Endothelial cell (in vitro differentiated cells): Measurements from ENCODE around the gene ISG15. TPM values are rescaled to one million over a fixed set of nuclear protein-coding genes. Genes with fewer than 3 reads are reported as not detected.

ENCODE experiments used
- DNase-seq: peaks from one replicate; pipeline ENCODE4 v3.0.0; 2021; ENCODE audit warnings: low spot score
- H3K27ac Mint-ChIP-seq: one replicate; pipeline ENCODE4 v1.8.0; 2021; ENCODE audit warnings: mixed read lengths, inconsistent platforms; ENCODE audit not compliant: unreplicated experiment
- H3K27me3 Mint-ChIP-seq: one replicate; pipeline ENCODE4 v1.8.0; 2021; ENCODE audit warnings: mild to moderate bottlenecking, moderate library complexity, mixed read lengths, inconsistent platforms; ENCODE audit not compliant: unreplicated experiment
- H3K36me3 Mint-ChIP-seq: one replicate; pipeline ENCODE4 v1.8.0; 2021; ENCODE audit warnings: mild to moderate bottlenecking, low read depth, mixed read lengths, inconsistent platforms; ENCODE audit not compliant: unreplicated experiment
- H3K4me1 Mint-ChIP-seq: one replicate; pipeline ENCODE4 v1.8.0; 2021; ENCODE audit warnings: mild to moderate bottlenecking, mixed read lengths, inconsistent platforms; ENCODE audit not compliant: unreplicated experiment
- H3K4me3 Mint-ChIP-seq: one replicate; pipeline ENCODE4 v1.8.0; 2021; ENCODE audit warnings: mild to moderate bottlenecking, mixed read lengths, inconsistent platforms; ENCODE audit not compliant: unreplicated experiment
- H3K9me3 Mint-ChIP-seq: one replicate; pipeline ENCODE4 v1.8.0; 2021; ENCODE audit warnings: mixed read lengths, inconsistent platforms; ENCODE audit not compliant: unreplicated experiment
- total RNA-seq: library from RNA; stranded (reverse); fragmentation: NEBNext Ultra II Directional; extraction: Animal tissue kit (Norgen Biotek cat#: 25700); gene quantifications from one replicate; pipeline ENCODE4 v1.2.1, GENCODE V29; 2021; ENCODE audit not compliant: unreplicated experiment
- TF ChIP-seq, protein P1 (sequence below): fragments of 200-600 bp; sonication (generic); IDR thresholded peaks from one replicate; pipeline ENCODE4 v1.5.0; 2021; ENCODE audit warnings: antibody characterized with exemption; ENCODE audit not compliant: unreplicated experiment

Gene ISG15
- total RNA-seq, 1 donor from 2014 or later, result 33.3 TPM

DNA sequence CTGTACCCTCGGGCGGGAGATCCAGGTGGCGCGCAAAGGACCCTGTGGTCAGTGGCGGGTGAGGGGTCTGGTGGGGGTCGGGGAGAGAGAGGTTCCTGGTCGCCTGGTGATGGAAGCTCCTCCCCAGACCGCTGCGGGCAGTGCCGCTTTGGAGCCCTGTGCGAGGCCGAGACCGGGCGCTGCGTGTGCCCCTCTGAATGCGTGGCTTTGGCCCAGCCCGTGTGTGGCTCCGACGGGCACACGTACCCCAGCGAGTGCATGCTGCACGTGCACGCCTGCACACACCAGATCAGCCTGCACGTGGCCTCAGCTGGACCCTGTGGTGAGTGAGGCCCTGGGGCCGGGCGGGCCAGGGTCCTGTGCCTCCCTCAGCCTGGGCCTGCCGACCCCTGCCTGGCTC is 30.1 kb downstream of the ISG15 start:
- peak overlapping the region; percentile 42 for H3K4me3 Mint-ChIP-seq
- H3K4me1 Mint-ChIP-seq, result no peaks in the 10 kb centered on the region
- DNase-seq, result no peak
- H3K27ac Mint-ChIP-seq, result no peak overlapping the region
- TF ChIP-seq, protein P1, sequence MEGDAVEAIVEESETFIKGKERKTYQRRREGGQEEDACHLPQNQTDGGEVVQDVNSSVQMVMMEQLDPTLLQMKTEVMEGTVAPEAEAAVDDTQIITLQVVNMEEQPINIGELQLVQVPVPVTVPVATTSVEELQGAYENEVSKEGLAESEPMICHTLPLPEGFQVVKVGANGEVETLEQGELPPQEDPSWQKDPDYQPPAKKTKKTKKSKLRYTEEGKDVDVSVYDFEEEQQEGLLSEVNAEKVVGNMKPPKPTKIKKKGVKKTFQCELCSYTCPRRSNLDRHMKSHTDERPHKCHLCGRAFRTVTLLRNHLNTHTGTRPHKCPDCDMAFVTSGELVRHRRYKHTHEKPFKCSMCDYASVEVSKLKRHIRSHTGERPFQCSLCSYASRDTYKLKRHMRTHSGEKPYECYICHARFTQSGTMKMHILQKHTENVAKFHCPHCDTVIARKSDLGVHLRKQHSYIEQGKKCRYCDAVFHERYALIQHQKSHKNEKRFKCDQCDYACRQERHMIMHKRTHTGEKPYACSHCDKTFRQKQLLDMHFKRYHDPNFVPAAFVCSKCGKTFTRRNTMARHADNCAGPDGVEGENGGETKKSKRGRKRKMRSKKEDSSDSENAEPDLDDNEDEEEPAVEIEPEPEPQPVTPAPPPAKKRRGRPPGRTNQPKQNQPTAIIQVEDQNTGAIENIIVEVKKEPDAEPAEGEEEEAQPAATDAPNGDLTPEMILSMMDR, result no peak
- peaks cover 12% of the 10 kb centered on the region for H3K27me3 Mint-ChIP-seq
- H3K36me3 Mint-ChIP-seq, result peaks cover 18% of the 10 kb centered on the region
- no peaks in the 10 kb centered on the region for H3K9me3 Mint-ChIP-seq

DNA sequence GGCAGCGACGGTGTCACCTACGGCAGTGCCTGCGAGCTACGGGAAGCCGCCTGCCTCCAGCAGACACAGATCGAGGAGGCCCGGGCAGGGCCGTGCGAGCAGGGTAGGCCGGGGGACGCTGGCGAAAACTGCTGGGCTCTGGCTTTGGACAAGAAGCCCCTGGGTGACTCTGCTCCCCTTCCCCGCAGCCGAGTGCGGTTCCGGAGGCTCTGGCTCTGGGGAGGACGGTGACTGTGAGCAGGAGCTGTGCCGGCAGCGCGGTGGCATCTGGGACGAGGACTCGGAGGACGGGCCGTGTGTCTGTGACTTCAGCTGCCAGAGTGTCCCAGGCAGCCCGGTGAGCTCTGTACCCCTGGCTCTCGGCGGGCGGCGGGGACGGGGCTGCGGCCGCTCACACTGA is 30.6 kb downstream of the ISG15 start:
- TF ChIP-seq, protein P1, result no peak
- peaks cover 15% of the 10 kb centered on the region for H3K36me3 Mint-ChIP-seq
- no peak overlapping the region for H3K4me3 Mint-ChIP-seq
- no peak for DNase-seq
- H3K9me3 Mint-ChIP-seq, result no peaks in the 10 kb centered on the region
- H3K27ac Mint-ChIP-seq, result no peak overlapping the region
- H3K27me3 Mint-ChIP-seq, result peaks cover 9% of the 10 kb centered on the region
- H3K4me1 Mint-ChIP-seq, result no peaks in the 10 kb centered on the region

DNA sequence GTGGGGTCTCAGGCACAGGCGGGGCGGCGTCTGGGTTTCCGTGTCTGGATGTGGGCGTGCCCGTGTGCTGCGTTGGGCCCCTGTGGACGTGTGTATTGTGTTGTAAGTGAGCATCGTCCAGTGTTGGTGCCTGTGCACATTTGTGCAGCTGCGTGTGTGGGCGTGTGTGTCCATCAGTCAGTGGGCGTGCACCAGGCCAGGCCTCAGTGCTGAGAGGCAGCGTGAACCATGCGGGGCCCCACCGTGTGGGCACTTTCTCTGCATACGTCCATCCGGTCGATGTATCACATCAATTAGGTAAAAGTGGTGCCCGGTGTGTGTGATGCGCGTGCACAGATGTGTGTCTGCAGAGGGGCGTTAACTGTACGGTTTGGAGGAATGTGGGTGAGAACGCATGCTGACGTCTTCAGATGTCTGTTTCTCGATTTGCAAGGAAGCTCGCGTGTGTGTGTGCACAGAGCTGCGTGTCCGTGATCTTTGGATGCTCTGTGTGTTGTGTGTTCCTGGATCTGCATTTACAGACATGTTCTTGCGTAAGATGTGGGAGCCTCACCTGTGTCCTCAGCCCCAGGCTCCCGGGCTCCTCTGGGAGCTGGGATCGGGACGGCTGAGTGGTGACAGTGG is 31.3 kb downstream of the ISG15 start:
- no peak overlapping the region for H3K27ac Mint-ChIP-seq
- H3K27me3 Mint-ChIP-seq, result peaks cover 9% of the 10 kb centered on the region
- H3K9me3 Mint-ChIP-seq, result no peaks in the 10 kb centered on the region
- DNase-seq, result no peak
- no peaks in the 10 kb centered on the region for H3K4me1 Mint-ChIP-seq
- H3K4me3 Mint-ChIP-seq, result peak overlapping the region; percentile 81
- TF ChIP-seq, protein P1, result no peak
- H3K36me3 Mint-ChIP-seq, result peaks cover 15% of the 10 kb centered on the region

DNA sequence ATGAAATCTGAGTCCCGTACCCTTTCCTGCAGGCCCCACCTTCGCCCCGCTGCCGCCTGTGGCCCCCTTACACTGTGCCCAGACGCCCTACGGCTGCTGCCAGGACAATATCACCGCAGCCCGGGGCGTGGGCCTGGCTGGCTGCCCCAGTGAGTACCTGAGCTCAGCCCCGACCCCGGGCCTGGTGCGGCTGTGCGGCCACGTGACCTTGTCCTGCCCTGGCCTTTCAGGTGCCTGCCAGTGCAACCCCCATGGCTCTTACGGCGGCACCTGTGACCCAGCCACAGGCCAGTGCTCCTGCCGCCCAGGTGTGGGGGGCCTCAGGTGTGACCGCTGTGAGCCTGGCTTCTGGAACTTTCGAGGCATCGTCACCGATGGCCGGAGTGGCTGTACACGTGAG is 31.8 kb downstream of the ISG15 start:
- Mint-ChIP-seq H3K9me3 (no peaks in the 10 kb centered on the region), H3K4me3 (no peak overlapping the region), H3K4me1 (no peaks in the 10 kb centered on the region), H3K27me3 (peaks cover 9% of the 10 kb centered on the region), H3K27ac (no peak overlapping the region), H3K36me3 (peaks cover 15% of the 10 kb centered on the region)
- TF ChIP-seq, protein P1, result no peak
- no peak for DNase-seq

DNA sequence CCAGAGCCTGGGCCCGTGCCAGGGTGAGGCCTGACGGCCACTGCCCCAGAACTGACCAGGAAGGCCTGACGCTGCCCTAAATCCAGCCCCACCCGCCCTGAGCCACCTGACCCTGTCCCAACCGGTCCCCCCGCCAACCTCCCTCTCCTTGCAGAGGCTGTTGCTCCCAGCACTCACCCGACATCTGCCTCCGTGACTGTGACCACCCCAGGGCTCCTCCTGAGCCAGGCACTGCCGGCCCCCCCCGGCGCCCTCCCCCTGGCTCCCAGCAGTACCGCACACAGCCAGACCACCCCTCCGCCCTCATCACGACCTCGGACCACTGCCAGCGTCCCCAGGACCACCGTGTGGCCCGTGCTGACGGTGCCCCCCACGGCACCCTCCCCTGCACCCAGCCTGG is 32.9 kb downstream of the ISG15 start:
- Mint-ChIP-seq H3K36me3 (peaks cover 15% of the 10 kb centered on the region), H3K4me3 (no peak overlapping the region), H3K27me3 (peaks cover 9% of the 10 kb centered on the region), H3K9me3 (no peaks in the 10 kb centered on the region), H3K27ac (no peak overlapping the region), H3K4me1 (no peaks in the 10 kb centered on the region)
- TF ChIP-seq, protein P1, result no peak
- no peak for DNase-seq
